Neural cell (in vitro differentiated cells): ENCODE data around the gene MRTFA.

Experiments used
- CTCF ChIP-seq: fragments of 450-650 bp; IDR thresholded peaks from 2 replicates; pipeline ENCODE4 v1.5.1; 2014; ENCODE audit warnings: antibody characterized with exemption, mild to moderate bottlenecking, moderate library complexity; ENCODE audit not compliant: poor library complexity, severe bottlenecking
- EP300 ChIP-seq: fragments of 450-650 bp; conservative IDR thresholded peaks from 2 replicates; pipeline ENCODE4 v1.6.1; 2014; ENCODE audit warnings: antibody characterized with exemption, mild to moderate bottlenecking, moderate library complexity; ENCODE audit not compliant: poor library complexity, severe bottlenecking
- EZH2 ChIP-seq: fragments of 200-600, 300-800 bp; shearing (Covaris generic), sonication (generic); IDR thresholded peaks from 2 replicates; pipeline ENCODE4 v1.6.1; 2014; ENCODE audit warnings: antibody characterized with exemption, low read length, borderline replicate concordance, mild to moderate bottlenecking; ENCODE audit not compliant: insufficient read depth, poor library complexity, severe bottlenecking
- POLR2AphosphoS5 ChIP-seq: IDR thresholded peaks from 2 replicates; pipeline ENCODE4 v1.6.1; 2012
- RAD21 ChIP-seq: fragments of 450-650 bp; conservative IDR thresholded peaks from 2 replicates; pipeline ENCODE4 v1.6.1; 2014; ENCODE audit warnings: antibody characterized with exemption, mild to moderate bottlenecking, moderate library complexity
- REST ChIP-seq: IDR thresholded peaks from 2 replicates; pipeline ENCODE4 v1.6.1; 2012; ENCODE audit warnings: borderline replicate concordance
- TAF1 ChIP-seq: IDR thresholded peaks from 2 replicates; pipeline ENCODE4 v1.6.1; 2012; ENCODE audit warnings: low read depth

- no peak for TF ChIP-seq CTCF
- TF ChIP-seq EZH2, result no peak
- TF ChIP-seq RAD21, result no peak
- no peak for TF ChIP-seq TAF1
- TF ChIP-seq POLR2AphosphoS5, result no peak
- TF ChIP-seq REST, result no peak
- TF ChIP-seq EP300, result no peak
Observed at GRCh38 chr22:40507491-40507890, 129.0 kb downstream of the MRTFA start.
